Skeletal muscle satellite cell (primary cell): ENCODE results near the gene STEAP3.

Experiments
- H3K27me3 ChIP-seq: 2 replicates; pipeline ENCODE4 v1.7.0; 2013; ENCODE audit warnings: low read length; ENCODE audit not compliant: control insufficient read depth, insufficient read depth
- H3K36me3 ChIP-seq: 2 replicates; pipeline ENCODE4 v1.7.0; 2013; ENCODE audit warnings: mild to moderate bottlenecking, control low read depth, low read length; ENCODE audit not compliant: insufficient read depth
- H3K4me1 ChIP-seq: 2 replicates; pipeline ENCODE4 v1.7.0; 2013; ENCODE audit warnings: low read length; ENCODE audit not compliant: control insufficient read depth, insufficient read depth
- H3K4me2 ChIP-seq: 2 replicates; pipeline ENCODE4 v1.7.0; 2013; ENCODE audit warnings: mild to moderate bottlenecking, low read length
- H3K4me3 ChIP-seq: 2 replicates; pipeline ENCODE4 v1.7.0; 2013; ENCODE audit warnings: low read length
- H3K9ac ChIP-seq: 2 replicates; pipeline ENCODE4 v1.7.0; 2013; ENCODE audit warnings: mild to moderate bottlenecking, low read depth, low read length, moderate library complexity
- H3K9me3 ChIP-seq: replicated peaks from 2 replicates; pipeline ENCODE4 v1.7.0; 2013; ENCODE audit warnings: mild to moderate bottlenecking, control low read depth, low read length

STEAP3 gene

GRCh38 chr2:119202610-119203310 lies 20.9 kb upstream of the STEAP3 start:
- Histone ChIP-seq H3K9me3 (no peaks in the 10 kb centered on the region), H3K36me3 (no peaks in the 10 kb centered on the region), H3K4me3 (no peak overlapping the region), H3K4me1 (peaks cover 13% of the 10 kb centered on the region), H3K27me3 (peaks cover 5% of the 10 kb centered on the region), H3K9ac (no peak overlapping the region), H3K4me2 (no peak overlapping the region)

- H3K4me1 ChIP-seq = no peaks in the 10 kb centered on the region
- no peak overlapping the region for H3K4me2 ChIP-seq
- peaks cover 5% of the 10 kb centered on the region for H3K27me3 ChIP-seq
- H3K4me3 ChIP-seq = no peak overlapping the region
- H3K9me3 ChIP-seq = no peaks in the 10 kb centered on the region
- H3K9ac ChIP-seq = no peak overlapping the region
- H3K36me3 ChIP-seq = no peaks in the 10 kb centered on the region
Observed at GRCh38 chr2:119204525-119204924, 19.1 kb upstream of the STEAP3 start.

- H3K9ac ChIP-seq = no peak overlapping the region
- H3K4me1 ChIP-seq = no peaks in the 10 kb centered on the region
- H3K27me3 ChIP-seq = peaks cover 10% of the 10 kb centered on the region
- no peak overlapping the region for H3K4me3 ChIP-seq
- no peaks in the 10 kb centered on the region for H3K9me3 ChIP-seq
- H3K36me3 ChIP-seq = no peaks in the 10 kb centered on the region
- no peak overlapping the region for H3K4me2 ChIP-seq
Observed at GRCh38 chr2:119205001-119205706, 18.5 kb upstream of the STEAP3 start.

DNA sequence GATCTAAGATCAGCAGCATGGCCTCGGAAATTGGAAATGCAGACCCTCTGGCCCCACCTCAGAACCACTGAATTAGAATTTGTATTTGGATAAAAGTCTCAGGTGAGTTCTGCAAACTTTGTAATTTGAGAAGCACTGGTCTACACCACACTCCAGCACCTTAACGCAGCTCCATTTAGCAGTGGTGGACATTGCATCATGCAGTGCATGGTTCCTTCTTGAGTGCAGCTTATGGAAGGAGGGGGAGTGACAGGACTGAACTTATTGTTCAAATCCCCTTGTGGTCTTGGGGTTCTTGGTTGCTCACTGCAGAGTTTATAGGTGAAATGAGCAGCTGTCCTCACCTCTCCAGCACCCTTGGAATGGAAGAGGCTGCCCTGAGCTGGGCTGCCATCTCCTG lies 17.4 kb upstream of the STEAP3 start:
- Histone ChIP-seq H3K36me3 (no peaks in the 10 kb centered on the region), H3K9ac (no peak overlapping the region), H3K9me3 (no peaks in the 10 kb centered on the region), H3K27me3 (peaks cover 9% of the 10 kb centered on the region), H3K4me2 (no peak overlapping the region), H3K4me3 (no peak overlapping the region), H3K4me1 (no peaks in the 10 kb centered on the region)

GRCh38 chr2:119207447-119207846 lies 16.2 kb upstream of the STEAP3 start:
- no peaks in the 10 kb centered on the region for H3K36me3 ChIP-seq
- H3K4me1 ChIP-seq = no peaks in the 10 kb centered on the region
- no peak overlapping the region for H3K9ac ChIP-seq
- no peak overlapping the region for H3K4me3 ChIP-seq
- peaks cover 20% of the 10 kb centered on the region for H3K27me3 ChIP-seq
- H3K4me2 ChIP-seq = no peak overlapping the region
- H3K9me3 ChIP-seq = no peaks in the 10 kb centered on the region

GRCh38 chr2:119208791-119209203 lies 14.8 kb upstream of the STEAP3 start:
- H3K9me3 ChIP-seq = no peaks in the 10 kb centered on the region
- no peaks in the 10 kb centered on the region for H3K36me3 ChIP-seq
- no peak overlapping the region for H3K4me2 ChIP-seq
- no peaks in the 10 kb centered on the region for H3K4me1 ChIP-seq
- H3K4me3 ChIP-seq = no peak overlapping the region
- H3K27me3 ChIP-seq = peaks cover 20% of the 10 kb centered on the region
- no peak overlapping the region for H3K9ac ChIP-seq

- Histone ChIP-seq H3K9ac (no peak overlapping the region), H3K27me3 (peaks cover 20% of the 10 kb centered on the region), H3K4me3 (no peak overlapping the region), H3K4me2 (no peak overlapping the region), H3K36me3 (no peaks in the 10 kb centered on the region), H3K4me1 (no peaks in the 10 kb centered on the region), H3K9me3 (no peaks in the 10 kb centered on the region)
Observed at GRCh38 chr2:119212139-119212800, 11.4 kb upstream of the STEAP3 start.

DNA sequence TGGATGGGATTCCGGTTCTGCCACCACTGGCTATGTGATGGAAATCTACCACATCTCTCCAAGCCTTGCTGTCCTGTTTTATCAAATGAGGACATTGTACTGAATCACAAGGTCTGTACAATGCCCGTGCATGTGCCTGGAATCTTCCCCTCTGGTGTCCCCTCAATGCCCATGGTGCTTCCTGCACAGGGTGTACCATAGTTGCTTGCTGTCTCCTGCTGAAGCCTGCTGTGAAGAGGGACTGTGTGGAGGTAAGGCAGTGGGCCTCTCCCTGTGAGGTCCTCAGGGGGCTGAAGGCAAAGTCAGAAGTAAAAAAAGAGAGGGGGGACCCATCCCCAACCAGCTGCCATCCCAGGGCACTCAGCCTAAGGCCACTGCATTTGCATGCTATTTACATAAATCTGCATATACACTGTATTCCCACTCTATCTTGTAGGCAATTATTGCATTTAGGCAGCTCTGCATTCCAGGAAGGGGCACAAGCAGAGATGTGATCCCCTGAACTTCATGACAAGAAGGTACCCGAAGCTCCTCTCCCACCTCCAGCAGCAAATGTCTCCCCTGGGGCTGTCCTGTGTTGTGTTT lies 9.1 kb upstream of the STEAP3 start:
- no peak overlapping the region for H3K9ac ChIP-seq

GRCh38 chr2:119216994-119217393 lies 6.6 kb upstream of the STEAP3 start:
- H3K4me3 ChIP-seq = no peak overlapping the region
- no peak overlapping the region for H3K9ac ChIP-seq
- H3K4me2 ChIP-seq = no peak overlapping the region
- H3K9me3 ChIP-seq = no peaks in the 10 kb centered on the region
- H3K4me1 ChIP-seq = no peaks in the 10 kb centered on the region
- no peaks in the 10 kb centered on the region for H3K36me3 ChIP-seq
- H3K27me3 ChIP-seq = peaks cover 3% of the 10 kb centered on the region

More for the DNA sequence above, 9.1 kb upstream of the STEAP3 start:
- H3K4me1 ChIP-seq = no peaks in the 10 kb centered on the region
- H3K27me3 ChIP-seq = peaks cover 20% of the 10 kb centered on the region
- H3K4me2 ChIP-seq = no peak overlapping the region
- H3K9me3 ChIP-seq = no peaks in the 10 kb centered on the region
- H3K4me3 ChIP-seq = no peak overlapping the region
- no peaks in the 10 kb centered on the region for H3K36me3 ChIP-seq

GRCh38 chr2:119218478-119219064 lies 5.1 kb upstream of the STEAP3 start:
- no peak overlapping the region for H3K4me3 ChIP-seq
- no peak overlapping the region for H3K9ac ChIP-seq

DNA sequence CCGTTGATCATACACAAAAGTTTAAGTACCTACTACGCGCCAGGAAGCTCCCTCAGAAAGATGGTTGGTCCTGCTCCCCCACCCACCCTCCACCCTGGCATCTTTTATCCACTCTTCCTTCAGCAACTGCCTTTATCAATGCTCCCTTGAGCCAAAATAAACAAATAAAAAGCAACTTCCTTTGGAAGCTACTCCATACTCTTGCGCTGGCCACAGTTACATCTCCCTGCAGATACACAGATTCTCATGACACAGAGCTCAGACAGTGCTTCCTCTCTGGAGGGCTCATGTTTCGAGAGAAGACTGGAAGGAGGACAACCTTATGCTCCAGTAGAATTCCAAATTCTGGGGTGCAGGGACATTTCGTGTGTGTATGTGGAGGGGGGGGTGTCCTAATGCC lies 3.8 kb upstream of the STEAP3 start:
- no peaks in the 10 kb centered on the region for H3K27me3 ChIP-seq
- H3K9ac ChIP-seq = no peak overlapping the region
- no peak overlapping the region for H3K4me3 ChIP-seq
- H3K36me3 ChIP-seq = no peaks in the 10 kb centered on the region
- no peaks in the 10 kb centered on the region for H3K9me3 ChIP-seq
- peaks cover 13% of the 10 kb centered on the region for H3K4me1 ChIP-seq
- H3K4me2 ChIP-seq = no peak overlapping the region

More at GRCh38 chr2:119218478-119219064, 5.1 kb upstream of the STEAP3 start:
- no peaks in the 10 kb centered on the region for H3K9me3 ChIP-seq
- no peaks in the 10 kb centered on the region for H3K36me3 ChIP-seq
- H3K4me1 ChIP-seq = peaks cover 6% of the 10 kb centered on the region
- no peak overlapping the region for H3K4me2 ChIP-seq
- no peaks in the 10 kb centered on the region for H3K27me3 ChIP-seq
